Vagina (tissue), 2 donors: ENCODE data around the gene FAM162A.

Experiments used
- CTCF ChIP-seq, 3 experiments: fragments of 450-650 bp in 2 of 3; fragments of 200-600 bp in 1 of 3; sonication (generic) in 1 of 3; IDR thresholded peaks; one replicate each; pipeline ENCODE4 v1.5.1; 2017 to 2019; ENCODE audit warnings: antibody characterized with exemption in 3 of 3, mild to moderate bottlenecking in 2 of 3, moderate library complexity in 2 of 3
- POLR2A ChIP-seq, 2 donors: fragments of 450-650 bp; IDR thresholded peaks; one replicate each; pipeline ENCODE4 v1.6.1; 2017; ENCODE audit warnings: antibody characterized with exemption in 2 of 2, mild to moderate bottlenecking in 2 of 2, moderate library complexity in 2 of 2
- POLR2AphosphoS5 ChIP-seq, 2 donors: sonication (generic); formaldehyde crosslinking; IDR thresholded peaks; one replicate each; pipeline ENCODE4 v1.9.0; 2017; ENCODE audit warnings: antibody characterized with exemption in 2 of 2, mild to moderate bottlenecking in 2 of 2, low read depth in 1 of 2; ENCODE audit not compliant: insufficient read depth in 1 of 2

DNA sequence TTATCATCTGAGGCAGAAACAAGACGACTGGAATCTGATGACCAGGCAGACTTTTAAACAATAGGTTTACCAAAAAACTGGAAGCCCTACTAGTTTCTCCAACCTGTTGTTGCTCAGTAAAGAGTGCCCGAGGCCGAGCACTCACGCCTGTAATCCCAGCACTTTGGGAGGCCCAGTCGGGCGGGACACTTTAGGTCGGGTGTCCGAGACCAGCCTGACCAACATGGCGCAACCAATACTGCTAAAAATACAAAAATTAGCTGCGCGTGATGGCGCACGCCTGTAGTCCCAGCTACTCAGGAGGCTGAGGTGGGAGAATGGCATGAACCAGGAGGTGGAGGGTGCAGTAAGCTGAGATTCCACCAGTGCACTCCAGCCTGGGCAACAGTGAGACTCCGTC, 33.0 kb downstream of the FAM162A start:
- TF ChIP-seq CTCF (IDR thresholded peaks at IDR 0.05) (no peak), POLR2A (IDR thresholded peaks at IDR 0.05) (no peak), POLR2AphosphoS5 (IDR thresholded peaks at IDR 0.05; ENCODE audit: insufficient read depth in 1 of 2, low read depth in 1 of 2) (no peak)
